A673 (cell line): ENCODE data around the gene ADARB2.

Source experiments
- EZH2 ChIP-seq: fragments of 200-600 bp; sonication (generic); IDR thresholded peaks from 2 replicates; pipeline ENCODE4 v1.6.1; 2017; ENCODE audit warnings: borderline replicate concordance, low read depth, mild to moderate bottlenecking, mixed read lengths, antibody characterized with exemption, low read length; ENCODE audit not compliant: poor library complexity, severe bottlenecking
- TF ChIP-seq, protein P1 (sequence below): fragments of 300-800, 200-600 bp; sonication (generic); conservative IDR thresholded peaks from 2 replicates; pipeline ENCODE4 v1.5.1; 2017; ENCODE audit warnings: low read depth, mild to moderate bottlenecking, antibody characterized with exemption, low read length, moderate library complexity, mixed read lengths

DNA sequence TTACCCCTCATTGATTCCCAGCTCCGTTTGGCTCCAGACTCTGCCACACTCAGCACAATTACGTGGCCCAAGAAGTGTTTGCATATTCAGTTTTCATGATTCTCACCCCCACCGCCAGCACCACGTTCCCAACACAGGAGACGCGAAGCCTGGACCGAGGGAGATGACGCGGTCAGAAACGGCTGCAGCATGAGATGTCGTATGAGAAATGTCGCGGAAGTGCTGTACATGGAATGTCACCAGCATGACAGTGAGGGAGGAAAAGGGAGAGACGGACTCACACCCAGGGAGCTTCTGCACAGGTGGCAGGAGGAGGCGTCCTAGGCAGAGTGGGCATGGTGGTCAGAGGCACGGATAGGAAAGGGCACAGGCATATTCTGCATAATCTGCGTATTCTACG lies 492.8 kb downstream of the ADARB2 start:
- TF ChIP-seq, protein P1, sequence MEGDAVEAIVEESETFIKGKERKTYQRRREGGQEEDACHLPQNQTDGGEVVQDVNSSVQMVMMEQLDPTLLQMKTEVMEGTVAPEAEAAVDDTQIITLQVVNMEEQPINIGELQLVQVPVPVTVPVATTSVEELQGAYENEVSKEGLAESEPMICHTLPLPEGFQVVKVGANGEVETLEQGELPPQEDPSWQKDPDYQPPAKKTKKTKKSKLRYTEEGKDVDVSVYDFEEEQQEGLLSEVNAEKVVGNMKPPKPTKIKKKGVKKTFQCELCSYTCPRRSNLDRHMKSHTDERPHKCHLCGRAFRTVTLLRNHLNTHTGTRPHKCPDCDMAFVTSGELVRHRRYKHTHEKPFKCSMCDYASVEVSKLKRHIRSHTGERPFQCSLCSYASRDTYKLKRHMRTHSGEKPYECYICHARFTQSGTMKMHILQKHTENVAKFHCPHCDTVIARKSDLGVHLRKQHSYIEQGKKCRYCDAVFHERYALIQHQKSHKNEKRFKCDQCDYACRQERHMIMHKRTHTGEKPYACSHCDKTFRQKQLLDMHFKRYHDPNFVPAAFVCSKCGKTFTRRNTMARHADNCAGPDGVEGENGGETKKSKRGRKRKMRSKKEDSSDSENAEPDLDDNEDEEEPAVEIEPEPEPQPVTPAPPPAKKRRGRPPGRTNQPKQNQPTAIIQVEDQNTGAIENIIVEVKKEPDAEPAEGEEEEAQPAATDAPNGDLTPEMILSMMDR = no peak
- TF ChIP-seq EZH2 = no peak
